Motor neuron (in vitro differentiated cells): ENCODE results near the gene CRELD2. TPM values are rescaled to one million over a fixed set of nuclear protein-coding genes. Genes with fewer than 3 reads are reported as not detected.

Source experiments
- ATAC-seq, 8 experiments: fragments of 200-7000 bp; cut with Tn5 transposase; replicated peaks in 6 of 8; 2 replicates each; pipeline ENCODE4 v1.8.0; 2021; ENCODE audit warnings: mild to moderate bottlenecking in 8 of 8, moderate library complexity in 8 of 8
- H3K27ac ChIP-seq, 2 donors: fragments of 250-450 bp; sonication (Bioruptor Pico); 2 replicates each; pipeline ENCODE4 v1.9.0; 2021; ENCODE audit warnings: antibody characterized with exemption in 2 of 2, mild to moderate bottlenecking in 2 of 2, moderate library complexity in 1 of 2
- H3K4me1 ChIP-seq, 2 donors: fragments of 250-450 bp; sonication (Bioruptor Pico); replicated peaks in 1 of 2; 2 replicates each; pipeline ENCODE4 v1.6.1; 2021; ENCODE audit warnings: antibody characterized with exemption in 2 of 2, mild to moderate bottlenecking in 2 of 2, moderate library complexity in 1 of 2
- H3K4me3 ChIP-seq, 5 donors: fragments of 250-450 bp; sonication (Bioruptor Pico); 2 replicates each; pipeline ENCODE4 v1.9.0; 2021; ENCODE audit warnings: antibody characterized with exemption in 5 of 5, mild to moderate bottlenecking in 5 of 5, moderate library complexity in 4 of 5
- WGBS, 10 experiments: fragments of 450-650 bp; shearing (Covaris generic); methylation state at CpG; one replicate each; pipeline ENCODE4 v1.0.0; 2022; 5-methylcytosine and 5-hydroxymethylcytosine counted together
- in situ Hi-C, 9 experiments: fragments of 400-800 bp; cut with MboI; loops; one replicate each; pipeline ENCODE4 v1.15.0; 2021; ENCODE audit warnings: low sequenced_read_pairs in 9 of 9, low pct_unique_long_range_greater_than_20kb in 2 of 9; ENCODE audit not compliant: unreplicated experiment in 9 of 9
- total RNA-seq, 8 experiments: library from RNA; unstranded; fragments of 300-600 nt; gene quantifications; 2 replicates each; pipeline versions ENCODE4 v1.2.3 to v1.2.4, GENCODE V29; 2022

The CRELD2 gene
- total RNA-seq, 8 experiments from 2014 or later: 20.7 to 62.4 (median 33.3) TPM

GRCh38 chr22:49921508-49922278 lies 3.3 kb downstream of the CRELD2 start:
- H3K4me3 ChIP-seq: no peak overlapping the region
- no peak overlapping the region for H3K27ac ChIP-seq
- in situ Hi-C loops: loop anchor here in 3 of 9 experiments (10.0 to 25.0 kb wide), 3 partner anchors 103 to 134 kb away; no protein-coding TSS in a partner anchor
- no peak for ATAC-seq
- peaks cover 10 to 12% of the 10 kb centered on the region in 2 donors for H3K4me1 ChIP-seq
- 80 to 100% (median 82%) methylated on average over 1 to 14 of the region's 35 CpGs; no CpG with 5 or more reads in 4 of the 10 experiments for WGBS, 10 experiments

DNA sequence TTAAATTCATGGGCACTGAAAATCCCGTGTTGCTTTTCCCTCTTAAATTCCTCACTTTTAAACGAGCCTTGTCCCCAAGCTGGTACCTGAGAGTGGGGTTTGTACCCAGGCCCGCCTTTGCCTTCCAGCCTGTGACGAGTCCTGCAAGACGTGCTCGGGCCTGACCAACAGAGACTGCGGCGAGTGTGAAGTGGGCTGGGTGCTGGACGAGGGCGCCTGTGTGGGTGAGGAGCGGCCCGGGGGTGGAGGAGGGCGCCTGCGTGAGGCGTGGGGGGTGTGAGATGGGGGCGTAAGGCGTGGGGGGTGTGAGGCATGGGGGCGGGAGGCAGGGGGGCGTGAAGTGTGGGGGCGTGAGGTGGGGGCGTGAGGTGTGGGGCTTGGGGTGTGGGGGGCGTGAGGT lies 4.0 kb downstream of the CRELD2 start:
- H3K4me3 ChIP-seq: no peak overlapping the region
- no peak for ATAC-seq
- H3K4me1 ChIP-seq: peaks cover 12 to 14% of the 10 kb centered on the region in 2 donors
- WGBS, 10 experiments: 43 to 60% (median 60%) methylated on average over 1 of the region's 22 CpGs; no CpG with 5 or more reads in 7 of the 10 experiments
- in situ Hi-C loops: loop anchor here in 3 of 9 experiments (10.0 to 25.0 kb wide), 3 partner anchors 102 to 135 kb away; no protein-coding TSS in a partner anchor
- no peak overlapping the region for H3K27ac ChIP-seq

DNA sequence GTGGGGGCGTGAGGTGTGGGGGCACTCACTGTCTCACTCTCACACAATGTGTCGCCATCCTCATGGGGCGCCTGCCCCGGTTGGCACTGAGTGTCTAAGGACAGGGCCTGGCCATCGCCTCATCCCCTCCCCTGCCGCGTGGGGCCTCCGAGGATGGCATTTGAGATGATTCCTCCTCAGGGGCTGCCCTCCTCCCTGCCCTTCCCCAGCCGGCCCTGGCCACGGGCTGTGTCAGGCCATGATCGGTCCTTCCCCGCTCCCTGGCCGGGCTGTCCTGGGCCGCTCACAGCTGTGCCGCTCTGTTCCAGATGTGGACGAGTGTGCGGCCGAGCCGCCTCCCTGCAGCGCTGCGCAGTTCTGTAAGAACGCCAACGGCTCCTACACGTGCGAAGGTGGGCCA lies 4.5 kb downstream of the CRELD2 start:
- in situ Hi-C loops: loop anchor here in 3 of 9 experiments (10.0 to 25.0 kb wide), 3 partner anchors 102 to 136 kb away; no protein-coding TSS in a partner anchor
- no peak overlapping the region for H3K27ac ChIP-seq
- WGBS, 10 experiments: 89% methylated on average over 5 of the region's 25 CpGs; no CpG with 5 or more reads in 9 of the 10 experiments
- H3K4me1 ChIP-seq: peaks cover 12 to 14% of the 10 kb centered on the region in 2 donors
- H3K4me3 ChIP-seq: no peak overlapping the region
- no peak for ATAC-seq

- peaks cover 12 to 14% of the 10 kb centered on the region in 2 donors for H3K4me1 ChIP-seq
- no peak overlapping the region for H3K27ac ChIP-seq
- H3K4me3 ChIP-seq: no peak overlapping the region
- in situ Hi-C loops: loop anchor here in 3 of 9 experiments (10.0 to 25.0 kb wide), 3 partner anchors 101 to 136 kb away; no protein-coding TSS in a partner anchor
- 57 to 100% (median 87%) methylated on average over 2 to 11 of the region's 16 CpGs; no CpG with 5 or more reads in 1 of the 10 experiments for WGBS, 10 experiments
- no peak for ATAC-seq
Measured at GRCh38 chr22:49923445-49923844, 5.0 kb downstream of the CRELD2 start.

DNA sequence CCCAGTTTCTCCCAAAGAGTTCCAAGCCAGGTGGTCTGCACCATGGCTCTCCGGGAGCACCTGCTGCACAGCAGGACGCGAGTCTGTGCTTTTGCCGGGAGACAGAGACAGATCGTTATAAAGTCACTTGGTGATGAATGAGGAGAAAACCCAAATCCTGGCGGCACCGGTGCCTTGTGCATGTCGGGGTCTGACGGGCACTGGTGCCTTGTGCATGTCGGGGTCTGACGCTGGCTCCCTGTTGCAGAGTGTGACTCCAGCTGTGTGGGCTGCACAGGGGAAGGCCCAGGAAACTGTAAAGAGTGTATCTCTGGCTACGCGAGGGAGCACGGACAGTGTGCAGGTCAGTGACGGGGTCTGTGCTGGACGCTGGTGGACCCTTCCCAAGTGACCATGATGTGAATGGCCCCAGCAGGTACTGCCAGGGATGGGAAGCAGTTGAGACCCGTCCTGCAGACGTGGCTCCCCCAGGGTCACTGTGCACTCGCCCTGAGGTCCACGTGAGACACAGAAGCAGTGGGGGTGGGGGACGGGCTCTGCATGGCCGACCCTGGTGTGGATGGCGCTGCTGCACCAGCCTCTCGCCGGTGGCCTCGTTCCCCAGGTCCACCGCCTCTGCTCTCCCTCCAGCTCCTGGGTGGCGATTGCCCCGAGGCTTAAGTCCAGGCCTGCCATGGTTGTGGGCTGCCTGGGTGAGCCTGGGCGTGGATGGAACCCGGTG lies 5.8 kb downstream of the CRELD2 start:
- 87 to 97% (median 91%) methylated on average over 3 to 12 of the region's 31 CpGs; no CpG with 5 or more reads in 5 of the 10 experiments for WGBS, 10 experiments
- peaks cover 10% of the 10 kb centered on the region in 2 donors for H3K4me1 ChIP-seq
- no peak overlapping the region for H3K4me3 ChIP-seq
- no peak for ATAC-seq
- no peak overlapping the region for H3K27ac ChIP-seq
- in situ Hi-C loops: loop anchor here in 3 of 9 experiments (10.0 to 25.0 kb wide), 3 partner anchors 101 to 137 kb away; no protein-coding TSS in a partner anchor

DNA sequence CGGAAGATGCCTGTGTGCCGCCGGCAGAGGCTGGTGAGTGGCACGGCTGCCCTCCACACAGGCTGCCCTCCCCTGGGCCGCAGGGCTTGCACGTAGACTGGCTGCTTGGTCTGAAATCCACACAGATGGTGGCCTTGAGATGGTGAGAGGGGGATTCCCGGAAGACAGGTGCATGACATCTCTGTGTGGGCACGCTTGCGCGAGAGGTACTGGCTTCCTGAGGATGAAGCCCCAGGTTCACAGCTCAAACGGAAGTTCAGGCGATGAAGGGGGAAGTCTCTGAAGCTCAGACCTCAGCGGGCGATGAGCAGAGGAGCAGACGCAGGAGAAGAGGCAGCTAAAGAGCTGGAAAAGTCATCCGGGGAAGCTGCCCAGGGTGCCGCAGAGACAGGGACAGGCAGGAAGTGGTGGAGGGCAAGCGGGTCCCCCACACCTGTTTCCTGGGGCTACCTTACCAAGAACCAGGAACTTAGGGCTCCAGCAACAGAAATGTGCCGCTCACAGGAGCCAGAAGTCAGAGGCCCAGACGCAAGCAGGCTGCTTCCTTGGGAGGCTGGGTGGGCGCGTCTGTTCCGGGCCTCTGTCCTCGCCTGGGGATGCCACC lies 7.2 kb downstream of the CRELD2 start:
- in situ Hi-C loops: loop anchor here in 6 of 9 experiments (10.0 to 25.0 kb wide), 4 partner anchors 99 to 262 kb away; partner anchors contain the start of gene TRABD (in 2 of the 6)
- H3K27ac ChIP-seq: no peak overlapping the region
- H3K4me3 ChIP-seq: no peak overlapping the region
- H3K4me1 ChIP-seq: peaks cover 11 to 12% of the 10 kb centered on the region in 2 donors
- 91 to 100% (median 96%) methylated on average over 3 to 10 of the region's 24 CpGs; no CpG with 5 or more reads in 4 of the 10 experiments for WGBS, 10 experiments
- no peak for ATAC-seq

- in situ Hi-C loops: loop anchor here in 6 of 9 experiments (10.0 to 25.0 kb wide), 4 partner anchors 98 to 260 kb away; partner anchors contain the start of gene TRABD (in 2 of the 6)
- no peak for ATAC-seq
- Histone ChIP-seq H3K27ac (peak overlapping the region in 1 of 2 donors; percentile 69), H3K4me3 (no peak overlapping the region), H3K4me1 (peaks cover 11 to 15% of the 10 kb centered on the region in 2 donors)
- WGBS, 10 experiments: 20 to 92% (median 48%) methylated on average over 1 to 4 of the region's 18 CpGs; no CpG with 5 or more reads in 4 of the 10 experiments
Measured at GRCh38 chr22:49926916-49927315, 8.5 kb downstream of the CRELD2 start.

GRCh38 chr22:49927483-49928184 lies 9.2 kb downstream of the CRELD2 start:
- Histone ChIP-seq H3K27ac (peak overlapping the region in 1 of 2 donors; percentile 69), H3K4me1 (peaks cover 11 to 15% of the 10 kb centered on the region in 2 donors), H3K4me3 (no peak overlapping the region)
- no peak for ATAC-seq
- WGBS, 10 experiments: 80 to 100% (median 91%) methylated on average over 1 to 12 of the region's 26 CpGs; no CpG with 5 or more reads in 2 of the 10 experiments
- in situ Hi-C loops: loop anchor here in 6 of 9 experiments (10.0 to 25.0 kb wide), 4 partner anchors 97 to 260 kb away; partner anchors contain the start of gene TRABD (in 2 of the 6)

DNA sequence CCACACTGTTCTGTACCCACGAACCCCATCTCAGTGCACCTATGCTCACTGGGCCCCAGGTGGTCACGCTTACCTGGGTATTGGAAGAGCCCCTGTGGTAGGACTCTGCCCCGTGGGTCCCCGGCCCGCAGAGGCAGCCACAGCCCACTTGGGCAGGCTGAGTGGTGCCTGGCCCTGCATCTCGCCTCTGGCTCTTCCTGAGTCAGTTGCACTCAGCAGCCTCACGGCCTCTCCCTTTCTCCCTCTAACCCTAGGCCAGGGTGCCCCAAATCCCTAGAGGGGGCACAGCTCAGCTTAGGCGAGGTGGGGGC lies 9.7 kb downstream of the CRELD2 start:
- in situ Hi-C loops: loop anchor here in 6 of 9 experiments (10.0 to 25.0 kb wide), 4 partner anchors 97 to 259 kb away; partner anchors contain the start of gene TRABD (in 2 of the 6)
- WGBS, 10 experiments: 100% methylated on average over 1 to 3 of the region's 8 CpGs; no CpG with 5 or more reads in 5 of the 10 experiments
- peaks cover 12 to 15% of the 10 kb centered on the region in 2 donors for H3K4me1 ChIP-seq
- no peak for ATAC-seq
- no peak overlapping the region for H3K27ac ChIP-seq
- H3K4me3 ChIP-seq: no peak overlapping the region

GRCh38 chr22:49928555-49929210 lies 10.2 kb downstream of the CRELD2 start:
- 100% methylated on average over 1 of the region's 38 CpGs; no CpG with 5 or more reads in 9 of the 10 experiments for WGBS, 10 experiments
- no peak overlapping the region for H3K4me3 ChIP-seq
- ATAC-seq: no peak
- H3K4me1 ChIP-seq: peaks cover 18 to 20% of the 10 kb centered on the region in 2 donors
- no peak overlapping the region for H3K27ac ChIP-seq
- in situ Hi-C loops: loop anchor here in 6 of 9 experiments (10.0 to 25.0 kb wide), 4 partner anchors 96 to 259 kb away; partner anchors contain the start of gene TRABD (in 2 of the 6)

- Histone ChIP-seq H3K4me1 (peaks cover 20 to 27% of the 10 kb centered on the region in 2 donors), H3K4me3 (peak overlapping the region; percentile 18 to 35 (median 23)), H3K27ac (no peak overlapping the region)
- WGBS, 10 experiments: 60% methylated on average over 1 of the region's 75 CpGs; no CpG with 5 or more reads in 9 of the 10 experiments
- ATAC-seq: peak; percentile 68 to 91 (median 73)
- in situ Hi-C loops: loop anchor here in 6 of 9 experiments (10.0 to 25.0 kb wide), 4 partner anchors 95 to 258 kb away; partner anchors contain the start of gene TRABD (in 2 of the 6)
Measured at GRCh38 chr22:49929211-49929979, 11.0 kb downstream of the CRELD2 start.
